COR-L47 (cell line): ENCODE results near the gene ARID1B.

Experiments
- DNase-seq: peaks from one replicate; lab custom pipeline; 2025; lab: John Stamatoyannopoulos, UW

ARID1B gene

DNA sequence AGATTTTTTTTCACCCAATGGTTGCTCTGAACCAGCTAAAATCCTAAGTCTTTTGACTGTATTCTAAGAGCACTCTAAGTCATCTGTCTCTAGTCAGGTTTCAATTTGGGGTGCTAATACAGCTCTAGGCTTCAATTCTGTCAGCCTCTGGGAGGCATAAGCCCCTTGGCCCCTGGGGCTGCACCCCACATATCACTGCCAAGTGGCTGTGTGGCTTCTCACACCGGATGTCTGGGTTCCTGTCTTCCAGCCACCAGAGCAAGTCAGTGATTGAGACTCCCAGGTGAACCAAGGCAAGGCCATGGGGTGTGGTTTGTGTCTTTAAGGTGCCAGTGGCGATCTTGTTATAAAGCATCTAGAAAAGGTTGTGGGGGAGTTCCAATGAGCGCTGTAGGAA is 409.6 kb downstream of the ARID1B start:
- no peak for DNase-seq

DNA sequence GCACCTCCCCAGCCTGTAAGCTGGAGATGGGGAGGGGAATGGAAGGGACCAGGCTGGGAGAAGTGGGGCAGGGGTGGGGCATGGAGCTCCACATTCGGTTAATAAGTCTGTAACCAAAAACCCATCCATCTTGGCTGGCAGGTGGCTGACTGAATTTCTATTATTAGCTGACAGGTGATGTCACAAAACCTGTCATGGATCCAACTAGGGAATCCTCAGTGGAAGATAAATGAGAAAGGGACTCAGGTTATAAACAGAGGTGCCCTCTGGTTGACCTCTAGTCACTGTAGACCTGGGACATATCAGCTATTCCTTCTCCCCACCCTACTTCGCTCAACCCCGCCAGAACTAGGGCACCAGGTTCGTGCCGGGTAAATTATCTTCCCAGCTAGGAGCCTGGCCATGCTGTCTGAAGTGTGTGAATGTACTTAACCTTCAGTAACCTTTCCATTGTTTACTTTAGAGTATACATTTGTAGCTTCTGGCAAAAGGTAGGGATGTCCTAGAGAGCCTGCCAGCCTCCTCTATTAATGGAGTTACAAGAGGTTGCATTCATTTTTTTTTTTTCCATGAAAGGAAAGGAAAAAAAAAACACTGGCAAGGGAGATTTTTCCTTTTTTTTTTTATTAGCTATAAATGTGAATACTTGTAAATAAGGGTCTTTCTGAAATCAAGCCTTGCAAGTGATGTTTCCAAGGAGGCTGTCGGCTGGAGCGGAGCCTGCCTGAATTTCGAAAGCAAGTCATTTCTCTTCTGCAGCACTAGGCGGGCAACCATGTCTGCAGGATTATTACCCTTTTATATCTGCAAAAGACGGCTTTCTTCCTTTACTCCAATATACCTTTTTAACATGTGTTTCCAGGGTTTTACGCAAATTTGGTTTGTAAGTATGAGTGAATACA is 410.3 kb downstream of the ARID1B start:
- peak; percentile 90 for DNase-seq

DNA sequence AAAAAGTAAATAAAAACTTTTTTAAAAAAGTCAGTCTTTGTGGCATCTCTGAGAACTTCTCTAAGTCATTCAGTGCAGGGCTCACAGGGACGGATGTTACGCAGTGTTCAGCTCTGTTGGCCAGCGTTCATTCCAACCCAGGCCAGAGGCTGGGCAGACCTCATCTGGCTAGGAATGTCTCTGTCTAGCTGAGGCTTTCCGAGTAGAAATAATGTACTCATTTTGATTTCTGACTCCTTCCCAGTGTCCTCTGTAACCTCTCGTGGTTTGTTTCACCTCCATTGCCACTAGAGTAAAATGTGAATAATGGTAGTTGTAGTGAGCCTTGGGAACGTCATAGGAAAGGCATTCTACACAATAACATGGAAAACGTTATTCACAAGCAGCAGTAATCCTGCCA is 411.0 kb downstream of the ARID1B start:
- DNase-seq: no peak

DNA sequence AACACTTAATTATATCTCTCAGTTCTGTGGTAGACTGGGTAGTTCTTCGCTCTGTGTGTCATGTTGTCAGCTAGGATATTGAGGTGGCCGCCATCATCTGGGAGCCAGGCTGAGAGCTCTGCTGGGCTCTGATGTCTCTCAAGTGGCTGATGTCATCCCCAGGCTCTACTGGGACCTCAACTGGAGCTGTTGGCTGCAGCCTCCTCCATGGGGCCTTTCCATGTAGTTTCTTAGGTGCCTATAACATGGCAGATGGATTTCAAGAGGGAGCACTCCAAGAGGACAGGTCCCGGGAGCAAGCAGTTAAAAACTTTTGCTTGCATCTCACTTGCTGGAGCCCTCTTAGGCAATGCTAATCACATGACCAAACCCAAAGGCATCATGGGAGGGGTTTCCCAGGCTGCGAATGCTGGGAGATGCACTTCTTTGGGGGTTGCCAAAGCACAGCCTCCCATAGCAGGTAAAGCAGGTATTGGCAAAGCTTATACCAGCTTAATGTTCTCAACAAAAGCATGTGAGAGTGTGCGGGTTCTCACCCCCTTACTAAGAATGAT is 416.3 kb downstream of the ARID1B start:
- DNase-seq: no peak

DNA sequence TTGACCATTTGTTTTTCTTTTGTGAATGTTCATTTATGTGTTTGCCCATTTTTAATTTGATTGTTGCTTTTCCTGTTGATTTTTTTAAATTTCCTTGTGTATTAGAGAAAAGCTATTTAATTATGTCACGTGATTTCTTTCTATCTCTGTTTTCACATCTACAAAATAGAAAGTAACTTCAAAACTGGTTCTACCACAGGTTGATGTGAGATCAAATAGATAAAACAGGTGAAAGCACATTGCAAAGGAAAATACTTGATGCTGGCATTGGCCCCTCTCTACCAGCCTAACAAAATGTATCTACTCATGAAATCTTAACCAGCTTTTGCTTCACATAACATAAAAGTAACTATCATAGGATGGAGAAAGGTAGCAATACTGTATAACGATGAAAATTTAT is 416.9 kb downstream of the ARID1B start:
- DNase-seq: no peak

DNA sequence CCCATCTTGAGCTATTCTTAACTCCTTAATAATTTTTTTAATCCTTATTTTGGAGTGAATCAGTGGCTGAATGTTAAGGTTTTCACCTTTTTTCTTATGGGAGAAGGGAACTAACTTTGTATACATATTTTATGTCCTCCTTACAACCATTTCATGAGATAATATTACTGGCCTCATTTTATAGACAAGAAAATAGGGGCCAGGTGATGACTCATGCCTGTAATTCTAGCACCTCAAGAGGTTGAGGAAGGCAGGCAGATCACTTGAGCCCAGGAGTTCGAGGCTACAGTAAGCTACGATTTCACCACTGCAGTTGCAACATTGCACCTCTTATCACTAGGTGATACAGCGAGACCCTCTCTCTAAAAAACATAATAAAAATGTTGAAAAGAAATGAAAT is 417.5 kb downstream of the ARID1B start:
- DNase-seq: no peak

DNA sequence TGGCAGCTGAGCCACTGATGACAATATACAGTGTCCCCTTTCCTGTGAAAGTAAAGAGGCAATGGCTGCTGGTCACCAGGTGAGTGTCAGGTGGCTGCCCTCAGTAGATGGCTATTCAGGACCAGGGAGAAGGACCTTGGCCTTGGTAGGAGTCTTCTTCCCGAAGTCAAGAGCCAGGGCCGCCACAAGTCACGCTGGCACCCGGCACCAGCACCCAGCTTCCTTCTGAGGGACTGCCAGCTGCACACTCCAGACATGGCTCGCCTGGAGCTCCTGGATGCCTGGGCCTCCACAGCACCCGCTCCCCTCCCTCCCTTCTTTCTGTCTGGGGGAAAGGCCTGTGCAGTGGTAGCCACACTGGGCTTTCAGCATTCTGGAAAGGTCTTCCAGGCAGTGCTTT is 419.2 kb downstream of the ARID1B start:
- no peak for DNase-seq

DNA sequence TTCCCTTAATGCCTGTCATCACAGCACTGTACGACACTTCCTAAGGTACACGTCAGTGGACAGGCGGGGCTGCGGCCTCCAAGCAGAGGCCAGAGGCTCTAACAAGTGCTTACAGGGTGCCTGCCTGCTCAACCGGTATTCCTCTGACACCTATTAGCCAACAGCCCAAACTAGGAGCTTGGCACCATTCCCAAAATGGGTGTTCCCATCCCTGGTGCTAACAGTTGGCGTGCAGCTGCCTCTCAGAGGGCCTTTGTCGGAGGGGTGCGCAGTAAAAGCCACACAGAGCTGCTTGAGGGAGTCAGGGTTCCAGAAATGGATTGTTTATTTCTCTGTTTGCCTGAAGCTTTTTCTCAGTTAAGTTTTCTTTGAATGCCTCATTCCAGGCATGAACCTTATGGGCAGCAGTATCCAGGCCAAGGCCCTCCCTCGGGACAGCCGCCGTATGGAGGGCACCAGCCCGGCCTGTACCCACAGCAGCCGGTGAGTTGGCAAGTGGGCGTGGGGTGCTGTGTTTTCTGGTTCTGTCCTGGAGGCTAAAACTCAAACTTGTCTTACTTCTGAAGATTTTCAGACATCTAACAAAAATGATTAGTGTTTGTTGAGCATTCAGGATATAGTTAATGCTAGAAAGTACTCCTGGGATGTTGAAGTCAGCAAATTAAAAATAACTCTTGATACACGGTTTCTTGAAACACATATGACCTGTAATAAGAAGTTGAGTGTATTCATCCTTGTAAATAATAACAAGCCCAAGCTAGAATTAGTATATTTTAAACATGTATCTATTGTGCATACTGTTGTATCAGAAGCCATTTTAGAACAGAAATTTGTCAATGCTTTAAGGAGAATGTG is 421.5 kb downstream of the ARID1B start:
- DNase-seq: peak; percentile 92

DNA sequence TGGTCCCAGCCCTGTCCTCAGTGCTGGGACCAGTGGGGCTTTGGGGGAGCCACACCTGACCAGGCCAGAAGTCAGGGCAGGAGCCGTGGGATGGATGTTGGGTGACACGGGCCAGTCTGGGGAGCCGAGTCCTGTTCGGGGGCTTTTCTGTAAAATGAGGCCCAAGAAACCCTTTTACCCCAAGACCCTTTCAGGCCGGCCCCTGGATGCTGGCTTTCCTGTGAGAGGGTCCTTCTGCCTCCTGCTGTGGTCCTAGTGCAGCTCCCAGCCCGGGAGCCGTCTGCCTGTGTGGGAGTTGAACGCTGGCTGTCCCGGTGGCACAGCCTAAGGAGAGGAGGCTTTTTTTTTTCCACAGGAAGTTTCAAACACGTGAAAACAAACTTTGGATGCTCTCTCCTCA is 422.9 kb downstream of the ARID1B start:
- DNase-seq: no peak

DNA sequence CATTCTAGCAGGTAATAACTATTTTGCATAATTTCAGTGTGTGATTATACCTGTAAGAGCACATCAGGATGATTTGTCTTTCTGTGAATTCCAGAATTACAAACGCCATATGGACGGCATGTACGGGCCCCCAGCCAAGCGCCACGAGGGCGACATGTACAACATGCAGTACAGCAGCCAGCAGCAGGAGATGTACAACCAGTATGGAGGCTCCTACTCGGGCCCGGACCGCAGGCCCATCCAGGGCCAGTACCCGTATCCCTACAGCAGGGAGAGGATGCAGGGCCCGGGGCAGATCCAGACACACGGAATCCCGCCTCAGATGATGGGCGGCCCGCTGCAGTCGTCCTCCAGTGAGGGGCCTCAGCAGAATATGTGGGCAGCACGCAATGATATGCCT is 423.4 kb downstream of the ARID1B start:
- DNase-seq: no peak

DNA sequence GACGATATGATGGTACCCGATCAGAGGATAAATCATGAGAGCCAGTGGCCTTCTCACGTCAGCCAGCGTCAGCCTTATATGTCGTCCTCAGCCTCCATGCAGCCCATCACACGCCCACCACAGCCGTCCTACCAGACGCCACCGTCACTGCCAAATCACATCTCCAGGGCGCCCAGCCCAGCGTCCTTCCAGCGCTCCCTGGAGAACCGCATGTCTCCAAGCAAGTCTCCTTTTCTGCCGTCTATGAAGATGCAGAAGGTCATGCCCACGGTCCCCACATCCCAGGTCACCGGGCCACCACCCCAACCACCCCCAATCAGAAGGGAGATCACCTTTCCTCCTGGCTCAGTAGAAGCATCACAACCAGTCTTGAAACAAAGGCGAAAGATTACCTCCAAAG is 423.9 kb downstream of the ARID1B start:
- no peak for DNase-seq

DNA sequence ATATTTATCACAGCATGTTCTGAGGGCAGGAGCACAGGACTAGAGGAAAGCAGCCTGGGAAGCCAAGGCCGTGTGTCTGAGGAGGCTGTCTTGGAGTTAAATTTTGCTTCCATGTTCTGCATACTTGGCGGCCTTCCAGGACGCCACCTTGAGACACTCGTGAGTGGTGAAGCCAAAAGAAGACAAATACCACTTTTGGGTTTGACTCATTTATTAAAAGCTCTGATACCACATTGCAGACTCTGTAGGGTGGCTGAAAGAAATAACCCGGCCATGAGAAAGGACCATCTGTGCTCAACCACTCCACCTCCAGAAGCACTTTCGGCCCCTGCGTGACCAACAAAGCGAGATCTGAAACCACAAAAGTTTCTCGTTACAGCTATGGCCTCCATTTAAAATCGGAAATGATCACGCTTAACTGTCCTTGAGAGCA is 426.1 kb downstream of the ARID1B start:
- no peak for DNase-seq

DNA sequence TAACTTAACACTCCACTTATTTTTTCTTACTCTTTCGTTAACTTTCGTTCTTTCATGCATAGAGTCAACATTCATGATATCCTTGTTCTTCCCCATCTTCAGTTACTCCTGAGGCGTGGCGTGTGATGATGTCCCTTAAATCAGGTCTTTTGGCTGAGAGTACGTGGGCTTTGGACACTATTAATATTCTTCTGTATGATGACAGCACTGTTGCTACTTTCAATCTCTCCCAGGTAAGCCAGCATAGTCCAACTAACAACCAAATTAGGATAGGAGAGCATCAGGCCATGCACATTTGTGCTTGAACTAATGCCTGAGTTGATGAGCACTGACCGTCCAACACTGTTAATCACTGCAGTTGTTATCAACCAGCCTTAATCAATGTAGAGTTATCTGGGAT is 426.6 kb downstream of the ARID1B start:
- DNase-seq: no peak

DNA sequence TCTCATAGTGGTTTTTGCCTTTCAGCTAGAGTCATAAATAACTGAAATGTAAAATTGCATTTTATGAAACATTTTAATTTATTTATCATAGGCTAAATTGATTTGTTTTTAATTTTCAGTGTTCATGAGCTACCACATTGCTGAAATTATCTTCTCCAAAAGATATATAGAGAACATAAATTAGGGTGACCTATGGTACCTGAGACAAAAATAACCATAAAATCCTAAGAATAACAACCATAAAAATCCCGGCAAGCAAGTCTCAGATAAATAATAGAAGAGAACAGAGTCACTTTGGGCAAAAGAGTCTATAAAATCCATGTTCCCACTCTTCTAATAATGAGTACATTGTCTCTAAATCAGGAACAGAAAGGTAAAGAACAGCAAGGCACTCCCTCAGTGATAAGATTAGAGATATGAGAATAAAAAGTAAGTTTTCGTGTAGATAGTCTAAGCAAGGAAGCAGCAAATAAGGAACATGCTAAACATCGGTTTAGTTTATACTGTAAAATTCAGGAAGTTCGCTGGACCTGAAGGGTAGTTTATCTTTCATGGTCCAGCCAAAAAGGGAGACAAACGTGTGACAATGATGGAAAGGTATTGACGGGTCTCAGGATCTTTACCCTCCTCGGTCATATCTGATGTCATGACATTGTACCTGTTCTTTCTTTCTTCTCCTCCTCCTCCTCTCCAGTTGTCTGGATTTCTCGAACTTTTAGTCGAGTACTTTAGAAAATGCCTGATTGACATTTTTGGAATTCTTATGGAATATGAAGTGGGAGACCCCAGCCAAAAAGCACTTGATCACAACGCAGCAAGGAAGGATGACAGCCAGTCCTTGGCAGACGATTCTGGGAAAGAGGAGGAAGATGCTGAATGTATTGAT is 428.5 kb downstream of the ARID1B start:
- DNase-seq: no peak

DNA sequence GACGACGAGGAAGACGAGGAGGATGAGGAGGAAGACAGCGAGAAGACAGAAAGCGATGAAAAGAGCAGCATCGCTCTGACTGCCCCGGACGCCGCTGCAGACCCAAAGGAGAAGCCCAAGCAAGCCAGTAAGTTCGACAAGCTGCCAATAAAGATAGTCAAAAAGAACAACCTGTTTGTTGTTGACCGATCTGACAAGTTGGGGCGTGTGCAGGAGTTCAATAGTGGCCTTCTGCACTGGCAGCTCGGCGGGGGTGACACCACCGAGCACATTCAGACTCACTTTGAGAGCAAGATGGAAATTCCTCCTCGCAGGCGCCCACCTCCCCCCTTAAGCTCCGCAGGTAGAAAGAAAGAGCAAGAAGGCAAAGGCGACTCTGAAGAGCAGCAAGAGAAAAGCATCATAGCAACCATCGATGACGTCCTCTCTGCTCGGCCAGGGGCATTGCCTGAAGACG is 429.2 kb downstream of the ARID1B start:
- DNase-seq: no peak

DNA sequence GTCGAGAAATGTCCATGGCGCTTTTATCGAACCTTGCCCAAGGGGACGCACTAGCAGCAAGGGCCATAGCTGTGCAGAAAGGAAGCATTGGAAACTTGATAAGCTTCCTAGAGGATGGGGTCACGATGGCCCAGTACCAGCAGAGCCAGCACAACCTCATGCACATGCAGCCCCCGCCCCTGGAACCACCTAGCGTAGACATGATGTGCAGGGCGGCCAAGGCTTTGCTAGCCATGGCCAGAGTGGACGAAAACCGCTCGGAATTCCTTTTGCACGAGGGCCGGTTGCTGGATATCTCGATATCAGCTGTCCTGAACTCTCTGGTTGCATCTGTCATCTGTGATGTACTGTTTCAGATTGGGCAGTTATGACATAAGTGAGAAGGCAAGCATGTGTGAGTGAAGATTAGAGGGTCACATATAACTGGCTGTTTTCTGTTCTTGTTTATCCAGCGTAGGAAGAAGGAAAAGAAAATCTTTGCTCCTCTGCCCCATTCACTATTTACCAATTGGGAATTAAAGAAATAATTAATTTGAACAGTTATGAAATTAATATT is 430.4 kb downstream of the ARID1B start:
- no peak for DNase-seq

DNA sequence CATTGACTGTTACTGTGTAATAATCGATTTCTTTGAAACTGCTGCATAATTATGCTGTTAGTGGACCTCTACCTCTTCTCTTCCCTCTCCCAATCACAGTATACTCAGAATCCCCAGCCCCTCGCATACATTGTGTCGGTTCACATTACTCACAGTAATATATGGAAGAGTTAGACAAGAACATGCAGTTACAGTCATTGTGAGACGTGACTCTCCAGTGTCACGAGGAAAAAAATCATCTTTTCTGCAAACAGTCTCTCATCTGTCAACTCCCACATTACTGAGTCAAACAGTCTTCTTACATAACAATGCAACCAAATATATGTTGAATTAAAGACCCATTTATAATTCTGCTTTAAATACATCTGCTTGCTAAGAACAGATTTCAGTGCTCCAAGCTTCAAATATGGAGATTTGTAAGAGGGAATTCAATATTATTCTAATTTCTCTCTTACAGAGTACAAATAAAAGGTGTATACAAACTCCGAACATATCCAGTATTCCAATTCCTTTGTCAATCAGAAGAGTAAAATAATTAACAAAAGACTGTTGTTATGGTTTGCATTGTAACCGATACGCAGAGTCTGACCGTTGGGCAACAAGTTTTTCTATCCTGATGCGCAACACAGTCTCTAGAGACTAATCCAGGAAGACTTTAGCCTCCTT is 432.8 kb downstream of the ARID1B start:
- DNase-seq: no peak

DNA sequence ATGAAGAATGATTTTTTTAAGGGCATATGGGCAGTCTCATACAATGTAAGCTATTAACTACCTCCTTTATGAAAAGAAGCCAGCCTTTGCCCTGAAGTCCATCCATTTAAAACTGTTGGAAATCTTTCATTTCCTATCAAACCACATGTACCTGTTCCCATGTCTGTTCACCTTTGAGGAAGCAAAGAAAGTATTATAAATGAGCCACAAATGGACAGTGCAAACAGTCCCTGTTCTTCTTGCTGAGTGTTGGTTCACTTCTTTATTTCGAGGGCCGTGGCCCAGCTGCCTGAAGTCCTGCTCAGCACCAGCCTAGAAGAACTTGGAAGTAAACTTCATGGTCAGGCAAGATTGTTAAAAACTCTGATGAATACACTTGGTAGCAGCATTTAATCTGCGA is 433.8 kb downstream of the ARID1B start:
- no peak for DNase-seq

DNA sequence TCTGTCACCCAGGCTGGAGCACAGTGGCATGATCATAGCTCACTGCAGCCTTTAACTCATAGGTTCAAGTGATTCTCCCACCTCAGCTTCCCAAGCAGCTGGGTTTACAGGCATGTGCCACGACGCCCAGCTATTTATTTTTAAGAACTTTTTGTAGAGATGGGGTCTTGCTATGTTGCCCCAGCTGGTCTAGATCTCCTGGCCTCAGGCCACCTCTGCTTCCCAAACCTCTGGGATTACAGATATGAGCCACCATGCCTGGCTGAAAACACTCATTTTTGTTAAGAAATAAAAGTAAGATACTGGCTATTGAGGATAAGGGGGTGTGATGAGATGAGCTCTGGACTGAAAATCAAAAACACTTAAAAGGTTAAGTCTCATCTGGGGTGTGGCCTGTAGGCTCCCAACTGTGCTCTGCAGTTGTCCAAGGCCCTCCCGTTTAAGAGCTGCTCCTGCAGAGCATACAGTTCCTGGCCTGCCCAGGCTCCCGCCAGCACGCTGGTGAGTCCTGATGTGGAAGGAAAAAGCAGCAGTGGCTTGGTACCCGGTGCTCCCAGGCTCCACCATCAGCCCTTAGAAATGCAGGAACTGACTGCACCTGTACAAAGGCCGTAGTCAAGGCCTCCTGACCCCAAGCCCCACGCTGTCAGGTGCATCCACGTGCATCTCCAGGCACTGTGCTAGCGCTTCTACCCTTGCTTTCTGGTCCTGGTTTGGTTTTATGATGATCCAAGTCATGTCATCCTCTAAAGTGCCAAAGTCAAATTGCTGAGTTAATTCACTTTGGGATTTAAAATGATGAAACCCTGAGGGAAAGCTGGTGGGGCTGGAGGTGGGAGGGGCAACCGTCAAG is 434.7 kb downstream of the ARID1B start:
- DNase-seq: no peak

DNA sequence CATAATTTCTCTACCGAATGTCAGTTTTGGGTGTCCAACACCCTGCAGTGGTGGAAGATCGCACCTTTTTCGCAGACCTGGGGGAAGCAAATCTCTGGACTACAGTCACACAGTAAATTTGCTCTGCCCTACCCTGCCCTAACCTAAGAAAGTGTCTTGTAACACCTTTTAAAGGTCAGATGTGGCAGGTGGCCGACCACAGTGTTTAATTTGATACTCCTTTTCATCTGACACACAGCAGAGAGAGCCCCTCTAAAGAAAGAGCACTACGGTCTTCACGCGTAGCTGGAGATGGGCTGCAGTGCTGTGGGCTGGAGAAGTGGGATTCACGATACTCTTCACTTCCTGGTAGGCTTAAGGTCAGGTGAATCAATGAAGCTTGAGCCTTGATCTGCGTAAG is 436.2 kb downstream of the ARID1B start:
- DNase-seq: no peak
